C4-2B (cell line): ENCODE results near the gene NALF2.

Source experiments
- ZFX ChIP-seq: fragments of 450-650 bp; IDR thresholded peaks from 2 replicates; pipeline ENCODE4 v1.6.1; 2017
- TF ChIP-seq, protein P1 (sequence below): fragments of 450-650 bp; conservative IDR thresholded peaks from 2 replicates; pipeline ENCODE4 v1.5.1; 2017; ENCODE audit warnings: mild to moderate bottlenecking

DNA sequence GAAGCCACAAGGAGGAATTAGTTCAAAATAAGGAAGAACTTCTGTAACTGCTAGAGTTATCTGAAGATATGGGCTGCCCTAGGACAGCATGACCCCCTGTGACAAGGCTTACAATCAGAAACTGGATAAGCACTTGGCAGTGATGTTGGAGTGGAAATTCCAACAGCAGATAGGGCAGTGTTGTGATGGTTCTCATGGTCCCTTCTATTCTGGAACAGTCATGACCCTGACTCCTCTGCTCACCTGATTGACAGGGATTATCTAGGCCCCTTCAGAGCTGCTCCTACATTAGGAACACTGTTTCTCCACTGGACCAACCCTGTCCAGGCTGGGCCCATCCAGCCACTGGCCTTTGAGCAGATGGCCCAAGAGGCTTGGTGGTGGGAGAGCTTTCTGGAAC, 17.9 kb downstream of the NALF2 start:
- TF ChIP-seq, protein P1, sequence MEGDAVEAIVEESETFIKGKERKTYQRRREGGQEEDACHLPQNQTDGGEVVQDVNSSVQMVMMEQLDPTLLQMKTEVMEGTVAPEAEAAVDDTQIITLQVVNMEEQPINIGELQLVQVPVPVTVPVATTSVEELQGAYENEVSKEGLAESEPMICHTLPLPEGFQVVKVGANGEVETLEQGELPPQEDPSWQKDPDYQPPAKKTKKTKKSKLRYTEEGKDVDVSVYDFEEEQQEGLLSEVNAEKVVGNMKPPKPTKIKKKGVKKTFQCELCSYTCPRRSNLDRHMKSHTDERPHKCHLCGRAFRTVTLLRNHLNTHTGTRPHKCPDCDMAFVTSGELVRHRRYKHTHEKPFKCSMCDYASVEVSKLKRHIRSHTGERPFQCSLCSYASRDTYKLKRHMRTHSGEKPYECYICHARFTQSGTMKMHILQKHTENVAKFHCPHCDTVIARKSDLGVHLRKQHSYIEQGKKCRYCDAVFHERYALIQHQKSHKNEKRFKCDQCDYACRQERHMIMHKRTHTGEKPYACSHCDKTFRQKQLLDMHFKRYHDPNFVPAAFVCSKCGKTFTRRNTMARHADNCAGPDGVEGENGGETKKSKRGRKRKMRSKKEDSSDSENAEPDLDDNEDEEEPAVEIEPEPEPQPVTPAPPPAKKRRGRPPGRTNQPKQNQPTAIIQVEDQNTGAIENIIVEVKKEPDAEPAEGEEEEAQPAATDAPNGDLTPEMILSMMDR, result no peak
- no peak for TF ChIP-seq ZFX
